Panc1 (cell line): ENCODE measurements around the gene MGAT5B. TPM values are rescaled to one million over a fixed set of nuclear protein-coding genes. Genes with fewer than 3 reads are reported as not detected.

ENCODE experiments used
- ATAC-seq: fragments of 200-7000 bp; cut with Tn5 transposase; 2 replicates; pipeline ENCODE4 v1.9.1; 2020; ENCODE audit warnings: mild to moderate bottlenecking, moderate library complexity
- BruUV-seq: library from RNA; stranded (reverse); fragments of 400-500 nt; replicated peaks from 2 replicates; lab custom pipeline; 2021; lab: Mats Ljungman, UMichigan
- CTCF ChIA-PET: fragments of 300-600 bp; sonication (Branson Sonifier 250); formaldehyde crosslinking; loops from one replicate; lab custom pipeline; 2022; ENCODE audit warnings: antibody characterized with exemption; lab: Charles Lee
- POLR2A ChIA-PET: fragments of 300-600 bp; sonication (Branson Sonifier 250); formaldehyde crosslinking; loops from one replicate; lab custom pipeline; 2022; ENCODE audit warnings: antibody characterized with exemption; lab: Charles Lee
- DNase-seq: peaks from one replicate; pipeline ENCODE4 v3.0.0-alpha.2; 2010; ENCODE audit warnings: low read depth, low spot score
- H3K27ac ChIP-seq: 2 replicates; pipeline ENCODE4 v1.5.1; 2011; ENCODE audit warnings: mild to moderate bottlenecking, low read length, inconsistent platforms
- H3K27me3 ChIP-seq: fragments of 200-500 bp; sonication (Bioruptor generic); 2 replicates; pipeline ENCODE4 v1.6.0; 2014; ENCODE audit warnings: low read length, inconsistent platforms; ENCODE audit not compliant: control insufficient read depth, insufficient read depth
- H3K36me3 ChIP-seq: fragments of 200-500 bp; sonication (Bioruptor generic); 2 replicates; pipeline ENCODE4 v1.5.1; 2014; ENCODE audit warnings: inconsistent platforms, mild to moderate bottlenecking, low read length, moderate library complexity; ENCODE audit not compliant: control insufficient read depth, insufficient read depth
- H3K4me1 ChIP-seq: 2 replicates; pipeline ENCODE4 v1.5.1; 2011; ENCODE audit warnings: inconsistent platforms, mild to moderate bottlenecking, low read length, moderate library complexity; ENCODE audit not compliant: control insufficient read depth, insufficient read depth
- H3K4me3 ChIP-seq, 2 experiments: 2 replicates each; pipeline ENCODE4 v1.5.1; 2011 to 2012; ENCODE audit warnings: low read depth in 2 of 2, low read length in 2 of 2, mild to moderate bottlenecking in 2 of 2, inconsistent platforms in 1 of 2, moderate library complexity in 1 of 2
- H3K9me3 ChIP-seq: fragments of 200-500 bp; sonication (Bioruptor generic); 2 replicates; pipeline ENCODE4 v1.5.1; 2014; ENCODE audit warnings: low read depth, mild to moderate bottlenecking, inconsistent platforms, low read length, moderate library complexity; ENCODE audit not compliant: control insufficient read depth, insufficient read depth
- POLR2AphosphoS5 ChIP-seq: IDR thresholded peaks from 2 replicates; pipeline ENCODE4 v1.6.1; 2012; ENCODE audit warnings: mild to moderate bottlenecking, low read depth, low read length, moderate library complexity
- SIN3A ChIP-seq: IDR thresholded peaks from 2 replicates; pipeline ENCODE4 v1.6.1; 2012; ENCODE audit warnings: low read depth, mild to moderate bottlenecking, low read length, moderate library complexity, borderline replicate concordance; ENCODE audit not compliant: insufficient read depth
- TCF7L2 ChIP-seq: IDR thresholded peaks from 2 replicates; pipeline ENCODE4 v1.6.1; 2011; ENCODE audit warnings: mild to moderate bottlenecking, low read depth, low read length, inconsistent platforms
- in situ Hi-C: cut with HindIII; loops from 2 replicates; pipeline ENCODE4 v1.10.0; 2016; ENCODE audit warnings: low sequenced_read_pairs, low pct_unique_long_range_greater_than_20kb
- intact Hi-C: fragments of 100-400 bp; cut with micrococcal nuclease; formaldehyde crosslinking; loops from one replicate; pipeline ENCODE4 v1.10.0; 2022; ENCODE audit not compliant: unreplicated experiment
- total RNA-seq: library from RNA; stranded (reverse); gene quantifications from one replicate; pipeline ENCODE4 v1.2.1, GENCODE V29; 2021; ENCODE audit not compliant: unreplicated experiment
- TF ChIP-seq, protein P1 (sequence below), 2 experiments: IDR thresholded peaks; 2 replicates each; pipeline ENCODE4 v1.6.1; 2011 to 2012; ENCODE audit warnings: low read depth in 2 of 2, control low read depth in 1 of 2, low read length in 1 of 2, mild to moderate bottlenecking in 1 of 2, moderate library complexity in 1 of 2; ENCODE audit not compliant: insufficient read depth in 1 of 2
- TF ChIP-seq, protein P2 (sequence below): fragments of 450-650 bp; IDR thresholded peaks from 2 replicates; pipeline ENCODE4 v1.5.1; 2017; ENCODE audit warnings: mild to moderate bottlenecking

The MGAT5B gene
- total RNA-seq, 1 experiment from 2014 or later: 34.9 TPM

DNA sequence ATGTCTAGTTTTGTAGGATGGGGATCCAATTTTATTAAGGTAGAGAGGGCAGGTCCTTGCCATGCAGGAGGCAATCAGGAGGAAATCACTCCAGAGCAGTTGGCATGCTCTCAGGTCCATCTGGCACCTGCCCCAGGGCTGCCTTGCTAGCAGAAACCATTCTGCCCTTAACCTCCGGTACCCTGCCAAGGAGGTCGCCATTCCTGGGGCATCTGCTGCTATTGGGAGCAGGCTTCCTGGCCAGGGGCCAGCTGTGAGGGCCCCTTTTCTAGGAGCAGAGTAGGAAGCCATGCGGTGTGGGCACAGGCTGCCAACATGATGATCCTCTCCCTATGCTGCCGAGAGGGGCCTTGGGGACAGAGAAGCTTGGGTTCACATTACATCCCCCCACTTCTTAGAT is 47.6 kb upstream of the MGAT5B start:
- ChIA-PET POLR2A (no interaction called here), CTCF (no interaction called here)
- intact Hi-C loops: no loop called here
- no TSS peak for BruUV-seq
- DNase-seq: no peak
- Histone ChIP-seq H3K4me3 (no peak overlapping the region), H3K36me3 (no peaks in the 10 kb centered on the region), H3K27ac (no peak overlapping the region), H3K27me3 (no peaks in the 10 kb centered on the region), H3K4me1 (no peaks in the 10 kb centered on the region), H3K9me3 (no peaks in the 10 kb centered on the region)
- in situ Hi-C loops: no loop called here
- TF ChIP-seq TCF7L2 (no peak), SIN3A (no peak), POLR2AphosphoS5 (no peak)
- TF ChIP-seq, protein P1, sequence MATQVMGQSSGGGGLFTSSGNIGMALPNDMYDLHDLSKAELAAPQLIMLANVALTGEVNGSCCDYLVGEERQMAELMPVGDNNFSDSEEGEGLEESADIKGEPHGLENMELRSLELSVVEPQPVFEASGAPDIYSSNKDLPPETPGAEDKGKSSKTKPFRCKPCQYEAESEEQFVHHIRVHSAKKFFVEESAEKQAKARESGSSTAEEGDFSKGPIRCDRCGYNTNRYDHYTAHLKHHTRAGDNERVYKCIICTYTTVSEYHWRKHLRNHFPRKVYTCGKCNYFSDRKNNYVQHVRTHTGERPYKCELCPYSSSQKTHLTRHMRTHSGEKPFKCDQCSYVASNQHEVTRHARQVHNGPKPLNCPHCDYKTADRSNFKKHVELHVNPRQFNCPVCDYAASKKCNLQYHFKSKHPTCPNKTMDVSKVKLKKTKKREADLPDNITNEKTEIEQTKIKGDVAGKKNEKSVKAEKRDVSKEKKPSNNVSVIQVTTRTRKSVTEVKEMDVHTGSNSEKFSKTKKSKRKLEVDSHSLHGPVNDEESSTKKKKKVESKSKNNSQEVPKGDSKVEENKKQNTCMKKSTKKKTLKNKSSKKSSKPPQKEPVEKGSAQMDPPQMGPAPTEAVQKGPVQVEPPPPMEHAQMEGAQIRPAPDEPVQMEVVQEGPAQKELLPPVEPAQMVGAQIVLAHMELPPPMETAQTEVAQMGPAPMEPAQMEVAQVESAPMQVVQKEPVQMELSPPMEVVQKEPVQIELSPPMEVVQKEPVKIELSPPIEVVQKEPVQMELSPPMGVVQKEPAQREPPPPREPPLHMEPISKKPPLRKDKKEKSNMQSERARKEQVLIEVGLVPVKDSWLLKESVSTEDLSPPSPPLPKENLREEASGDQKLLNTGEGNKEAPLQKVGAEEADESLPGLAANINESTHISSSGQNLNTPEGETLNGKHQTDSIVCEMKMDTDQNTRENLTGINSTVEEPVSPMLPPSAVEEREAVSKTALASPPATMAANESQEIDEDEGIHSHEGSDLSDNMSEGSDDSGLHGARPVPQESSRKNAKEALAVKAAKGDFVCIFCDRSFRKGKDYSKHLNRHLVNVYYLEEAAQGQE (IDR thresholded peaks at IDR 0.05; ENCODE audit: insufficient read depth in 1 of 2, low read depth in 2 of 2, low read length in 1 of 2): no peak
- TF ChIP-seq, protein P2, sequence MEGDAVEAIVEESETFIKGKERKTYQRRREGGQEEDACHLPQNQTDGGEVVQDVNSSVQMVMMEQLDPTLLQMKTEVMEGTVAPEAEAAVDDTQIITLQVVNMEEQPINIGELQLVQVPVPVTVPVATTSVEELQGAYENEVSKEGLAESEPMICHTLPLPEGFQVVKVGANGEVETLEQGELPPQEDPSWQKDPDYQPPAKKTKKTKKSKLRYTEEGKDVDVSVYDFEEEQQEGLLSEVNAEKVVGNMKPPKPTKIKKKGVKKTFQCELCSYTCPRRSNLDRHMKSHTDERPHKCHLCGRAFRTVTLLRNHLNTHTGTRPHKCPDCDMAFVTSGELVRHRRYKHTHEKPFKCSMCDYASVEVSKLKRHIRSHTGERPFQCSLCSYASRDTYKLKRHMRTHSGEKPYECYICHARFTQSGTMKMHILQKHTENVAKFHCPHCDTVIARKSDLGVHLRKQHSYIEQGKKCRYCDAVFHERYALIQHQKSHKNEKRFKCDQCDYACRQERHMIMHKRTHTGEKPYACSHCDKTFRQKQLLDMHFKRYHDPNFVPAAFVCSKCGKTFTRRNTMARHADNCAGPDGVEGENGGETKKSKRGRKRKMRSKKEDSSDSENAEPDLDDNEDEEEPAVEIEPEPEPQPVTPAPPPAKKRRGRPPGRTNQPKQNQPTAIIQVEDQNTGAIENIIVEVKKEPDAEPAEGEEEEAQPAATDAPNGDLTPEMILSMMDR: no peak
- no peak for ATAC-seq

DNA sequence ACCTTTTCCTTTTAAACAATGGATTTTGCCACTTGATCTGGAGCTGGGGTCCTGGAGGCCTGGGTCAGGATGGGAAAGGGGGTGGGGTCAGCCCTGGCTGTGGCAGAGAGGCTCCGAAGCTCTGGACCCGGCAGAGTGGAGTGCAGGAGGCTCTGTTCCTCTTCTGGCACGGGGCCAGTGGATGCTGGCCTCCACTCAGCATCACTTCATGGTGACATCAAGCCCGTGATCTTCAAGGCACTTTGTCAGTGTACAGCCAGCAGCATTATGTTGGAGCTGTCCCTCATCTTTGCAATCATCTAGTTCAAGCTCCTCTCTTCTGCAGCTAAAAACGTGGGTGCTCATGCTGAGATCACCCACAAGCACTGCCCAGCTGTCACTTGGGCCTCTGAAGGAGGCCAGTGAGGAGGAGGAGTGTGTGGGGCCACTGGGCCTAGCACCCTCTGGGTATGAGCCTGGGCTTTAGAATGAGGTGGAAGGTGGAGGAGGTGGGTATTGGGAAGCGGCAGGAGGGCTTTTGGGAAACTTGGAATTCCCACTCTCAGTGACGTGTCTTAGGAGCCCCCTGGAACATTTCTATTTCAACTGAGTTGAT is 45.9 kb upstream of the MGAT5B start:
- Histone ChIP-seq H3K9me3 (no peaks in the 10 kb centered on the region), H3K27me3 (no peaks in the 10 kb centered on the region), H3K4me3 (no peak overlapping the region), H3K27ac (no peak overlapping the region), H3K36me3 (no peaks in the 10 kb centered on the region), H3K4me1 (no peaks in the 10 kb centered on the region)
- no peak for DNase-seq
- intact Hi-C loops (no loop called here), in situ Hi-C loops (no loop called here)
- TF ChIP-seq SIN3A (no peak), POLR2AphosphoS5 (no peak), TCF7L2 (no peak)
- TF ChIP-seq, protein P2: no peak
- TF ChIP-seq, protein P1 (IDR thresholded peaks at IDR 0.05; ENCODE audit: insufficient read depth in 1 of 2, low read depth in 2 of 2, low read length in 1 of 2): no peak
- ChIA-PET CTCF (no interaction called here), POLR2A (no interaction called here)
- no TSS peak for BruUV-seq
- ATAC-seq: no peak
